HG03432 (cell line): ENCODE data around the gene DNER.

Experiments used
- ATAC-seq: cut with Tn5 transposase; IDR thresholded peaks from one replicate; pipeline ENCODE4 v1.9.1; 2021; ENCODE audit warnings: mild to moderate bottlenecking, moderate library complexity; ENCODE audit not compliant: unreplicated experiment

The DNER gene

DNA sequence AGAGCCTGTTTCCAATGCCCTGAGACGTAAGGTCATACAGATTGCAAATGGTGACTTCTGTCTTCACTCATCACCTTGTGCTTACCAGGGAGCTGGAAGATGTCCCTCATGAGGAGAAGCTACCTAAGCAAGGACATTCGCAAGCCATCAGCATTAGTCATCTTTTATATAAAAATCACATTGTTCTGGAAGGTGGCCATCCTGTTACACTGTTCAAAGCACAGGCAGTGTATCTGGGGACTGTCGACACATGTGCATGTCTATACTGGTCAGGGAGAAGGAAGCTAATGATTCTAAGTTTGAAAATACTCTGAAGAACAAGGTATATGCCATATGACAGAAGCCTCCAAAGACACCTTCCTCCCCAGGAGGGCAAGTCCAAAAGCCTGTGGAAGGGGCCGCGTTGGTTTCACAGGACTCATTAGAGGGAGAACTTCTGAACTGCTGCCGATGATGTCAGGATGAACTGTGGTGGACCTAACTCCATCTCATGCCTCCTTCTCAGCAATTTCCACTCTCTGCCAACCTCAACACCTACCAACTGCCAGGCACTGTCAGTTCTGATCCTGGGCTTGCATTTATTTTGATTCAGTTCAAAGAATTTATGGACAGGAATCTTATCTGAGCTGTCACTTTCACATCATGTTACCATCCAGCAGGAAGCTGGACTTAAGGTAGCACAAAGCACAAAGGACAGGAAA is 39.4 kb downstream of the DNER start:
- ATAC-seq = no peak

DNA sequence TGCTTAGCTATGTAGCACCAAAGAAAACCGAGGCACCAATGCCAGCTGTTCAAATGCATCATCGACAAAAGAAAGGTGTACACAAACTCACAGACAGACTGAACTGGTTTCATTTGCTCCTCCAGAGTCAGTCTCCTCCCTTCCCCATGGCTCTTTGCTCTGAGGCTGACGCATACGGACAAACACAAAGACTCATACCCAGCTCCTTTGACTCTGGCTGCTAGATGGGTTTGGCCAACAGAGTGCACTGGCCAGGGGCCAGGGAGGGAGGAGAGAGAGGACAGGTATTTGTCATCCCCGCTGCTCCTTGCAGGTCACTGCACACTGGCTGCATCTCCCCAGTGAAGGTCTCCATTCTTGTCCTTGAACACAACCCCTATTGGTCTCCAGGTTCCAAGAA is 40.7 kb downstream of the DNER start:
- no peak for ATAC-seq

DNA sequence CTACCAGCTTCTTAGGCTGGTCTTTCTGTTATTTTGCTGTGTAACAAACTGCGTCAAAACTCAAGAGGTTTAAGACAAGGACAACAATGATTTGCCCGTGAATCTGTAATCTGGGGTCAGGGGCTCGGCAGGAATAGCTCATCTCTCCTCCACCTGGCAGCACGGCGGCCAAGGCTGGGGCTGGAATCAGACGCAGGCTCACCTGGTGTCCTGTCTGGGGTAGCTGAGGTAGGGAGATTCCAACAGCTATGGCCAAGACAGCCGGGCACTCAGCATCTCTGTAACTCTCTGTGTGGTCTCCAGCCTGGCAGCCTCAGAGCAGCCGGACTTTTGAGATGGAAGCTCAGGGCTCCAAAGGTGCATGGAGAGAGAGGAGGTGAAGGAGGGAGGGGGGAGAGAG is 42.3 kb downstream of the DNER start:
- no peak for ATAC-seq

DNA sequence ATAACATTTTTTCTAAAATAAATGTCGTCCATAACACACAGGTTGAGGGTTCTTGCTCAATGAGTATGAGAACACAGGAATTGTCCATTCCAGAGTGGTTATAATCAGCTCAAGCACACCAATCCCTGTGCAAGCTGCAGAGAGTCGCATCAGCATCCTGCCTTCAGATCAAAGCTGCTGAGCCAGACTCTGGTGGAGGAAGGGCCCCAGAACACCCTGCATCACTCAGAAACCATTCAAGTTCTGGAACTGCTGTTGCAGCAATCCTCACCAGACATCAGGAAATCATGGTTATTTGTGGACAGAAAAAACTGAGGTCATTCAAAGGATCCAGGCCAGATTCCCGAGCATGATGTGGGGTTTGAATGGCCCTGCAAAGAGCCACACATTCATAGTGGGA is 44.5 kb downstream of the DNER start:
- no peak for ATAC-seq

DNA sequence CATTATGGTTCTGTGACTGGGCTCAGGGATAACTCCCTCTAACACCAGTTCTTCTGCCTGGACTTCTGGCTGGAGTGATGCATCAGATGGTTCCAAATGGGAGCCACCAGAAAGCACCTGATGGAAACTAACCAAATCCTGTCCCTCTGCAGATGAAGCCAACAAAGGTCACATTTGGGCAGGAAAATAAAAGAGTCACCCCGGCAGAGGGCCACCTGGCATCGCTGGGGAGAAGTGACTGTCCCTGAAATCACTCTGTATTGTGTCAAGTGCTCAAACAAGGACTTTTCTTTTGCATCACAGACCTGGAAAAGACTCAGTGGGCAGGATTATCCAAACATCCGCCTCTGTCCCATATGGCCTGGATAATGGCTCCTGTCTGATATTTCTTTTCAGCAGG is 47.5 kb downstream of the DNER start:
- ATAC-seq = no peak

DNA sequence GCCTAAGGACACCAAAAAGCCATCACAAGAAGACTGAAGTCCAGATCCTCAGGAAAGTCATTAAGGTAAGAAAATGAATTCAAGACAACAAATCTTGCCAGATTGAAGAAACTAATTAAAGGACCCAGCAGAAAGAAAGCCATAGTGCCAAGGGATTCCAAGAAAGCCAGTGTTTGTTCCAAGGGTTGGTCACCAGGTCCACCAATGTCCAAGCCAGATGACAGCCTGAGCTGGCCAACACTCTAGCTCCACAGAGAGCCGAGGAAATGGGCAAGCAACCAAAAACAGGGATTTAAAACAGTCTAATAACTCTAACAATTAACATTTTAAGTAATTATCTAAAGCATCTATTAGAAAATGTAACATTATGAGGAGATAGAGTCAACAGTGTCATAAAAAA is 49.2 kb downstream of the DNER start:
- ATAC-seq = no peak

DNA sequence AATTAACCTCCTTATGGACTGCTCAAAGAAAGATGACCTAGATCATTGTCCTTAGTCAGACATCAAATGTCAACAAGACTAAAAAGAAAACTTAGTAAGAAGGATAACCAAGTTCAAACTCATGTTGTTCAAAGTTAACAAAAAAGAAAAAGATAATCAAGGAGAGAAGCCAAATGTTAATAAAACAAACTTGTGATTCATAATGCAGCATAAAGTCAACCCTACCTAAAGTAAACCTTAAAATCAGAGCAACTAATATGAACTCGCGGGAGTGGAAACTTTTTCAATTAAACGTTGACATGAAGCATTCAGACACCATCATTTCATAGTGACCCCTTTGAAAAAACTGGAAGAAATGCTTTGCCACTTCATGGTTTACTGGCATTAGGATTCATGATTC is 52.9 kb downstream of the DNER start:
- ATAC-seq = no peak

DNA sequence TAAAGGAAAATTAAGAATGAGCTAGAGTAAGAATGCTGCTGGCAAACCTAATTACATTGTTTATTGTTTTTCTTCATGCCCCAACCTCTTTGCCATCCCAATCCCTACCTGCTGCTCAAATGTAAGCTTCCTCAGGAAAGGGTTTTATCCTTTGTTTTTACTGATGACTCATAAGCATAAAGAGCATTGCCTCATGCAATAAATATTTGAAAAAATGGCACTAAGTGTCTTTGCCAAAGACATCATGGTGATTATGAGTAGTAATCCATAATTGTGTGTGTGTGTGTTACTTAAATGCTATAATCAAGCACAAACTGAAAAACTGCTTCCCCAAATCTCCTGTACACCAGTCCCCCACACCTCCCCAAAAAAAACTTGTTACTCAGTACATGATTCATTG is 53.4 kb downstream of the DNER start:
- no peak for ATAC-seq

DNA sequence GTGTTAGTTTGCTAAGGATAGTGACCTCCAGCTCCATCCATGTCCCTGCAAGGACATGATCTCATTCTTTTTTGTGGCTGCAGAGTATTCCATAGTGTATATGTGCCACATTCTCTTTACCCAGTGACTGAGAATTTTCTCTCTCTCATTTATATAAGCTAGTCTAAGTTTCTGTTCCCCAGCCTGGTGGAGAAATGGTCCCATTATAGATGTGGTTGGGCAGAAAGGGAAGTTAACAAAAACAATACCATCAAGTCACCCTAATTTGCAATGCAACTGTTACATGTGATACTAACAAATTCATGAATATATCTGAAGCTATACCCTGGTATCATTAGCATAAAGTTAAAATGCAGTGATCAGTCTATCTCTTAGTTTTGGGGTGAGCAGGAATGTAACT is 54.0 kb downstream of the DNER start:
- ATAC-seq = no peak

DNA sequence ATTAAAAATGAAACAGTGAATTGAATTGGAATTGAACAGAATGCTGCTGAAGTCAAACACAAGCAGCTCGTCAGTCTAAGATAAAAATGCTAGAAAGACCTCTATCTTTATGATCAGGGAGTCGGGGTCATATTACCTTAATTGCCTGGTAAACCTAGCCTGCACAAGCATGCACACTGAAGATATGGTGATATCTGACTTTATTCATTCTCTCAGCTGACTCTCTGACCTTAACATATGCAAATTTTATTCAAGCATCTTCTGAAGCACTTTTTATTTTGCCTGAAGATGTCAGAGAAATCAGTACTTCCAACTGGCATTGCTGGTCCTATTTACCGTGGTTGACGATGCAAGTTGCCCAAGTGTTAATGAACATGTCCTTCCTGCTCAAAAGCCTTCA is 56.4 kb downstream of the DNER start:
- ATAC-seq = no peak

DNA sequence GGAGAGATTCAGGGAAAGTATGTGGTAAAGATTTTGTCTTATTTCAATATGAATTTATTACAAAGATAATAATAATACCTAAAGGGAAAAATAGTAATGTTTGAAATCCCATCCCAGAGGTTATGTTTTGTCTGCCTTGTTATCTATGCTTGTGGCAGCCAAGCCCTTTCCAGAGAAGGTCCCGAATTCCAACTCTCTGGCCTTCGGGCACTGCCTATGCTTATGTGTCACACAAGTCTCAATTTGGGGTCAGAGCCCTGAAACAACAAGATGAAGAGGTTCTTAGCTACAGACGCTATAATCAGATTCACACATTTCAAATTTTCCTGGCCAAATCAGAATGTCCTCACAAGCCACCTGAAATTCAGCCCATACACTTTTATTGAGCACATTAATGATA is 59.9 kb downstream of the DNER start:
- no peak for ATAC-seq

DNA sequence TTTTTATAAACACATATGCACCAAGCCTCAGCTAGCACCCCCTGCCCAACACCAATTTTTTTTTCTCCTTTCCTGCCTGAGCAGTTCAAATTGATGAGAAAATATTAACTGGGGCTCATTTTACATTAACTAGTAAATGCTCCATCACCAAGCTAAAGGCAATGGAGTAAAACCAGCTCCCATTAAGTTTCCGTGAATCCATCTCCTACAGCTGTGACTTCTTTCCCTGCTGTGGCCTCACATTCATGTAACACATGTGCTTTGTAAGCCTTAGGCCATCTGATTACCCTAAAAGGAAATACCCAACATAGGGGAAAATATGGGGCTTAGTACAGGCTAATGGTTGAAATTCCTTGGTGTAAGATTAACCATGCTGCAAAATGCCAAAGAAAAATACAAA is 60.8 kb downstream of the DNER start:
- no peak for ATAC-seq

DNA sequence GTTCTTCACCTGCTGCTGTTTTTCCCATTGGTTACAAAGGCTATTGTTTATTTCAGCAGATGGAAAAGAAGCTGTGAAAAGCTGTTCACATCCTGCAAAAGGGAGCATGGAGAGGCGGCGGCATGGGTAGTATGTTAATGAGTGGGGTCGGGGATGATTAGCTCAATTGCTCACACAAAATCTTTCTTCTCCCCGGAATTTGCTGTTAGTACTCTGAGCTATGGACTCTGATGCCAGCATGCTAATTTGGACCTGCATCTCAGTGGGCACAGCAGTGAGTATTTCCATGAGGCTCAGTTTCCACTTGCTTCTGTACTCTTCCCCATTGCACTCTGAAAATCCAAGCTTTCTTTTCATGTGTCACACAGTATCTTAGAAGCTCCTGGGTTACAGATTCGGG is 61.6 kb downstream of the DNER start:
- ATAC-seq = no peak

DNA sequence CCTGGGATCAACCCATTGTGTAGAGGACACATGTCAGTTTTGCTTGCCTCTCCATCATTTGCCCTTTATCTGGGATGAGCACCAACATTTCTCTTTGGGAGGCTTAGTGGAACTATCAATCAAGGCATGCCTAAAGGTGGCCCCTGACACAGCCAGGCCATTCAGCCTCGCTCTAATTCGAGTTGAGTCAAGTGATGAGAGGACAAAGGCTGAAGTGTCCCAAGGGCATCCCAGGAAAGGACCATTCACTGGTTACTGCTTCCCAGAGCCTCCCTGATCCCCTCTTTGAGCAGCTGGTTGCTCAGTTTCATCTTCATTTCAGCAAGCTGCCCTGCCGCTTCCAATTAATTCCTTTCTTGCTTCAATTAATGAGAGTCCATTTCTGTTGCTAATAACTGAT is 63.5 kb downstream of the DNER start:
- no peak for ATAC-seq

DNA sequence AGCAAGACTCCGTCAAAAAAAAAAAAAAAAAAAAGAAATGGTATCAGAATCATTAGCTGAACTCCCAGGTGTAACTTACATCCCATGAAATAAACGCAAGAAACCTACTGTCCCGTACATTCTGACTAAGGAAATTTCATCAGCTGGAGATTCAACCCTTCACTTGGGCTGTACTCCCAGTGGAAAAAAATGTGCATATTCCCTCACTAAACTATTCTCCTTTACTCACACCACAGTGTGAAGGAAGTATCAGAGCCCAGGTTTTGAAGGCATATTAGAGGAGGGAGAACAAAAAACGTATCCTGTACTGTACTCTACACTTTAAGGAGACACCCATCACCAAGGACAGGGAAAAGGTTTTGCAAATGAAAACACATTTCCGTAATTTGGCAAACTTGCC is 64.3 kb downstream of the DNER start:
- ATAC-seq = no peak

DNA sequence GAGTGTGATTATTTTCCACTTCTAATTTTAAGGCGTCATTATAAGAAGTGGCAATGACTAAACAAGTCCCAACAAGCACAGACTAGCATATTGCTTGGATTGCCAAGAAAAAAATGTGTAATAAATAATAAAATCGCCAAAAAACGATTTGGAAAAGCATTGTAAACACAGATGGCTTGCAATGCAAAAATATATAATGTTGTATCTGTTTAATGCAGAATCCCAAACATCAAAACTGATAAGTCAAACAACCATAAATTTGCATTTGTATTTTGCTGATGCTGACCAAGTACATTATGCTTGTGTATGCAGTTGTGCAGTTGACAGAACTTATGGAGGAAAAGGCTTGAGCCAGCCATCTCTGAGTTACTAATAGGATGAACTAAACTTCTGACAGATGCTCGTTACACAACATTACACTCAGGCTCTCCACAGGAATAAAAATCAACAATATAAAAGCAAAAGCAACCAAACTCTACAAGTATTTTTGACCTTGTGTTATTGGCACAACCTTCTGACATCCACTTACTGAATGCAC is 68.1 kb downstream of the DNER start:
- no peak for ATAC-seq

DNA sequence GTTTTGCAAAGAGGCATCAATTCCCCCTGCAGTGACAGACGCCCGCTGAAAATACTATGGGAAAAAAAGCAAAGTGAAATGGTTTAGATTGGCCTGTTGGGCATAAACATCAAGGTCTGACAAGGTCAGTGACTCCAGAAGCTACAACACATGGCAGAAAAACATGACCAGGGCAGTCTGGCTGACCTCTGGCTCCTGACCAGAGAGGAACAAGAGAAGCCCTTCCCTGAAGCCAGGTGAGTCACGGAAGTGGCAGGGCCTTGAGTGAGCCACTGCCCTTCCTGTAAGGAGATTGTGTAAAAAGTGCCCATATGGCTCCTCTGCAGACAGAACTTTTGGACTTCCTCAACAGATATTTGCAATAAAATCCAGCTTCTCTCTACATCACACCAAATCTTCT is 72.0 kb downstream of the DNER start:
- no peak for ATAC-seq

DNA sequence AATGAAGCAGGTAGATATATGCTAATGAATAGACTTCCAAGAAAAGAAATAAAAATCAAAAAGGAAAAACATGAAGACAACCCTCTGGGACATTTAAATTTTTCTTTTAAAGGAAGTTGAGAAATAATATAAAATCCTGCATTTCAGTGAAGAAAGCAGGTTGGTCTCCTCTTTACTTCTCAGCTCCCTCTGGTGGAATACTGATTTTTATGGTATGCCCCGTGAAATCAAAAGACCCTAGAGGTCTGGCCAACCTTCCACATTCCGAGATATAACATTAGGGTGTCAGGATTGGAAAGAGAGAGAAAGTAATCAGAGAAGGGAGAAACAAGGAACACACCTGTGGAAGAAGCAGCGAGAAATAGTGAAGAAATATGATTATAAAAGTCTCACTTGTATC is 72.7 kb downstream of the DNER start:
- ATAC-seq = no peak

DNA sequence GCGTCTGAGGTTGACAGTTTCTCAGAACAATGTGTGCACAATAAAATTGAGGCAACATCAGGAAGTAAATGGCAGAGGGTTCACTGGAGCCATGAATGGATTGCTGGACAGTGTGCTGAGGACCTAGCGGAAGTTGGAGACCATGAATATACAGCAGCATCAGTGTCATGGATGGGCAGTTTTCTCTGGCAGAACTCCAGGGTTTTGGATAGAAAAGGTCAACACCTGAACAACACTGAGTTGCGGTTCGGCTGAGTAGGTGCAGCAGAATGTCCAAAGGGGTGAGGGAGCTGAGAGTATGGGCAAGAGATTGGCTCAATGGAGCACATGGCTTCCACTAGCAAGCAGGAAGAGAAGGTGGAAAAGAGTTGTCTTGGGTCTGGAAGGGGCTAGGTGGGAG is 73.7 kb downstream of the DNER start:
- no peak for ATAC-seq

DNA sequence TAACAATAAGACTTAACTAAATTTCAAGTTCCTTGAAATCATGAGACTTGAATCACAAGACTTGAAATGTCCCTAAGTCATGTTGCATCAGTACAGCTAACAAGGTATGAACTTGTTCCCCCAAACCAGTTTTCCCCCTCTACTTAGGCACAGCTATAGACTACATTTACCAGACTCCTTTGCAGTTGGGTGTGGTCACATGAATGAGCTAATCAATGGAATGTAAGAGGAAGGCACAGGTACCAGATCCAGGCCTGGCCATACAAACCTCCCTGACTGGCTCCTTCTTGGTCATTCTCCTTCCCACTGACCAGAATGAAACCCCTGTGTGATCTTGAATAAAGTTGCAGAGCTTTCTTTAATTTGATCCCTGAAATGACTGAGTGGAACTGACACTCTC is 77.8 kb downstream of the DNER start:
- no peak for ATAC-seq

DNA sequence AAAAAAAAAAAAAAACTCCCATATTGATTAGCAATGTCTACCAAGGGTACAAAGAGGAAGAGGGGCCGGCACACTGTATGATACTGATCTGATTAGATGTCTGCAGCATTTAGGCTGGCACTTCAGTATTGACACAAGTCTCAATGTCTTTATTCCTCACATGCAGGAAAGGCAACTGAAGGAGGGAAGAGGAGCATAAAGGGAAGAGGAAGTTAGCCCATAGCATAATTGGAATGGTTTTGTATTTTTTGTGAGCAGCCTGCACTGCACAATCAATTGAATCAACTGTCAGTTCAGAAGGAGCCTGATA is 79.0 kb downstream of the DNER start:
- no peak for ATAC-seq

DNA sequence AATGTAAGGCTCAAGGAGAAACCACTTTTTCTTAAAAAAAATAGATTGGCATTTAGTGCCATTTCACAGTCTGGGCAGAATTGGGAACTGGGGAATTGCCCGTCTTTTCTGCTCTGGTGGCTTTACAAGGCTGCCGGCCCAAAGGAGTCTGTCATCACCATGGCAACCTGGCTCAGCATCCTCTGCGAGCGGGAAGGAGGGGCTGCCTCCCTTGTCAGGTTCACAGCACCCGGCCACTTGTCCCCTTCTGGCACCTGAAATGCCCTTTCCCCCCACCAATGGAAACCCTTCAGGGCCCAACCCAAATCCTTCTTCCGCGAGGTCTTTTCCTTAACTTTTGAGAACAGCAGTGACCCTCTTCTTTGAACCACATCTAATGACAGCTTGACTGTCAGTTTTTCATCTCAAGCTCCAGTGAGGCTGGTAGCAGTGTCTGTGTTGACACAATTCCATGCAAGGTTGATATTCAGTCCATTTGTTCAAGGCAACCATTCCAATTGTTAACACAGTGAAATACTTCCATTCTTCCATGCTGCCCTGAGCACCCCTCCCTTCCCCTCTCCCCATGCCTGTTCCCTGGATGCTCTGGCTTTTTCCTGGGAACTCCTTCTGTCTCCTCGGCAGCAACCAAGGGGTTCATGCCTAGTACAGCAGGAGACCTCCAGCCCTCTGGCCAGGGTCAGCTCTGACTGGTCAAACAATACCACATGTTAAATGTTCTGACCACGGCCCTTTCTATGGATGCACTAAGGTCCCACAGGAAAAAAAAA is 79.6 kb downstream of the DNER start:
- no peak for ATAC-seq

DNA sequence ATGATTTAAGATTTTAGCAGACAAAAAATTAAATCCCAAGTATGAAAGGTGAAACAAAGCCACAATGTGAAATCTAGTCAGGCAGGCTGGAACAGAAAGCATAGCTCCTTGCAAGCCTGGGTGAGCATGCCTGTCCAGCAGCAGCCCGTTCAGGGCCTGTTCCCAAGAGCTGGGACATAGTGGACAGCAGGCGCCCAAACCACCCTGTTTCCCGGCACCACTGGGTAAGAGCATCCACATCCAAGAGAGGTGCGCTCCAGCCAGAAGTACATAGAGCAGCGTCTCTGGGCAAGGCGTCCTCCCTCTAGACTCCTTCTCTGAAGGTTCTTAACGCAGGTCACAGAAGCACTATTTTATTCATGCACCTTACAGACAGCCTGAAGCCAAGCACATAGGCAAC is 80.8 kb downstream of the DNER start:
- ATAC-seq = no peak
